ENCODE measurements around the gene NDUFB3.

GRCh38 chr2:201046881-201047280 lies 24.9 kb upstream of the NDUFB3 start:
- no peak for TF ChIP-seq CTCF (IDR thresholded peaks at IDR 0.05)
- no peak for TF ChIP-seq TFCP2L1 (CRISPR knock-in tag; IDR thresholded peaks at IDR 0.05)
- TF ChIP-seq ELK1 (IDR thresholded peaks at IDR 0.05; ENCODE audit: low read depth, low read length): no peak
- no peak for TF ChIP-seq POLR2A (IDR thresholded peaks at IDR 0.05; ENCODE audit: low read length)
- no peak for TF ChIP-seq HMGXB4 (CRISPR knock-in tag; IDR thresholded peaks at IDR 0.05; ENCODE audit: borderline replicate concordance)
- no peak for TF ChIP-seq MYC (IDR thresholded peaks at IDR 0.05; ENCODE audit: borderline replicate concordance, low read length)
- no peak for TF ChIP-seq EHMT2 (IDR thresholded peaks at IDR 0.05; ENCODE audit: low read depth)
- no peak for TF ChIP-seq JUNB (IDR thresholded peaks at IDR 0.05)
- TF ChIP-seq REST (IDR thresholded peaks at IDR 0.05): no peak
- no peak for TF ChIP-seq HOXA7 (CRISPR knock-in tag; IDR thresholded peaks at IDR 0.05)
- TF ChIP-seq EP300 (IDR thresholded peaks at IDR 0.05): no peak
- TF ChIP-seq RFX5 (IDR thresholded peaks at IDR 0.05): no peak
- no peak for TF ChIP-seq RCOR1 (IDR thresholded peaks at IDR 0.05; ENCODE audit: low read depth, low read length)
- no peak for TF ChIP-seq SMC3 (IDR thresholded peaks at IDR 0.05)
